Measurements from ENCODE around the gene TBXA2R.

- TF ChIP-seq CTCF (IDR thresholded peaks at IDR 0.05; ENCODE audit: insufficient read depth, low read depth, low read length) (no peak), EZH2 (IDR thresholded peaks at IDR 0.05; ENCODE audit: insufficient read depth, low read length) (no peak)
These were observed 32.8 kb upstream of the TBXA2R start for GRCh38 chr19:3639479-3639878.

Measured in astrocyte (in vitro differentiated cells and primary cell).